GM12878 (cell line): Measurements from ENCODE around the gene SLCO4C1. TPM values are rescaled to one million over a fixed set of nuclear protein-coding genes. Genes with fewer than 3 reads are reported as not detected.

Experiments
- ATAC-seq: fragments of 200-7000 bp; cut with Tn5 transposase; 3 replicates; pipeline ENCODE4 v1.9.1; 2020; ENCODE audit warnings: mild to moderate bottlenecking, moderate library complexity
- BruUV-seq: library from RNA; stranded (reverse); fragments of 400-500 nt; replicated peaks from 2 replicates; lab custom pipeline; 2021; lab: Mats Ljungman, UMichigan
- CTCF ChIA-PET: fragments of 300-600 bp; sonication (Branson Sonifier 250); formaldehyde crosslinking; extraction: SDS; loops from one replicate; lab custom pipeline; 2021; ENCODE audit warnings: inconsistent platforms; lab: Yijun Ruan, JAX
- POLR2A ChIA-PET: fragments of 350-600 bp; formaldehyde crosslinking; extraction: SDS; loops from one replicate; lab custom pipeline; 2021; ENCODE audit warnings: inconsistent platforms; lab: Charles Lee
- RAD21 ChIA-PET: fragments of 300-600 bp; sonication (Branson Sonifier 250); formaldehyde crosslinking; loops from one replicate; lab custom pipeline; 2023; ENCODE audit warnings: antibody characterized with exemption; ENCODE audit not compliant: unreplicated experiment; lab: Charles Lee
- SMC1A ChIA-PET: fragments of 300-600 bp; sonication (Branson Sonifier 250); formaldehyde crosslinking; loops from one replicate; lab custom pipeline; 2023; ENCODE audit not compliant: unreplicated experiment, uncharacterized antibody; lab: Charles Lee
- DNase-seq: peaks from one replicate; pipeline ENCODE4 v3.0.0-alpha.2; 2011; ENCODE audit warnings: low read depth, low spot score
- FAIRE-seq: peaks from 3 replicates; lab custom pipeline; 2011; peaks lifted over from hg19 to GRCh38; lab: Jason Lieb, UNC
- H2AFZ ChIP-seq: 2 replicates; pipeline ENCODE4 v1.6.0; 2011; ENCODE audit warnings: low read depth, low read length, control low read depth; ENCODE audit not compliant: control insufficient read depth
- H3K27ac ChIP-seq: 2 replicates; pipeline ENCODE4 v1.5.1; 2011; ENCODE audit warnings: control low read depth; ENCODE audit not compliant: control insufficient read depth, insufficient read depth
- H3K27me3 ChIP-seq, 2 experiments: replicated peaks in 1 of 2; 2 replicates each; pipeline versions ENCODE4 v1.6.0 to v1.6.1; 2011; ENCODE audit warnings: low read length in 1 of 2; ENCODE audit not compliant: control insufficient read depth in 2 of 2, insufficient read depth in 2 of 2
- H3K36me3 ChIP-seq, 2 experiments: 2 replicates each; pipeline ENCODE4 v1.5.1; 2011; ENCODE audit warnings: low read length in 1 of 2; ENCODE audit not compliant: control insufficient read depth in 2 of 2, insufficient read depth in 2 of 2
- H3K4me1 ChIP-seq: 2 replicates; pipeline ENCODE4 v1.6.1; 2011; ENCODE audit warnings: mild to moderate bottlenecking, low read length, moderate library complexity, mixed read lengths; ENCODE audit not compliant: control insufficient read depth, insufficient read depth
- H3K4me2 ChIP-seq: 2 replicates; pipeline ENCODE4 v1.6.0; 2011; ENCODE audit warnings: control low read depth; ENCODE audit not compliant: control insufficient read depth, insufficient read depth
- H3K4me3 ChIP-seq: fragments of 200-600 bp; sonication (generic); 2 replicates; pipeline ENCODE4 v1.5.1; 2016
- H3K79me2 ChIP-seq: 2 replicates; pipeline ENCODE4 v1.6.0; 2011; ENCODE audit warnings: low read length; ENCODE audit not compliant: control insufficient read depth, insufficient read depth
- H3K9ac ChIP-seq: 2 replicates; pipeline ENCODE4 v1.8.0; 2011; ENCODE audit warnings: low read length, control low read depth, mixed read lengths; ENCODE audit not compliant: control insufficient read depth, insufficient read depth
- H3K9me3 ChIP-seq: replicated peaks from 3 replicates; pipeline ENCODE4 v1.5.1; 2011; ENCODE audit warnings: mild to moderate bottlenecking, low read length; ENCODE audit not compliant: control insufficient read depth, insufficient read depth
- H4K20me1 ChIP-seq: 2 replicates; pipeline ENCODE4 v1.6.0; 2011; ENCODE audit not compliant: control insufficient read depth, insufficient read depth
- ATF7 ChIP-seq: fragments of 450-650 bp; IDR thresholded peaks from 2 replicates; pipeline ENCODE4 v1.6.1; 2016; ENCODE audit warnings: low read depth, mild to moderate bottlenecking
- ELK1 ChIP-seq: IDR thresholded peaks from 2 replicates; pipeline ENCODE4 v1.6.1; 2012; ENCODE audit warnings: low read depth, low read length, improper control_type of control experiment
- EP300 ChIP-seq, 2 experiments: fragments of 150-350 bp in 1 of 2; IDR thresholded peaks; 2 replicates each; pipeline ENCODE4 v1.6.1; 2011 to 2012; ENCODE audit warnings: low read depth in 2 of 2, low read length in 2 of 2, borderline replicate concordance in 1 of 2, improper control_type of control experiment in 1 of 2, inconsistent platforms in 1 of 2; ENCODE audit not compliant: control insufficient read depth in 1 of 2
- GATAD2B ChIP-seq: fragments of 450-650 bp; conservative IDR thresholded peaks from 2 replicates; pipeline ENCODE4 v1.6.1; 2017; ENCODE audit warnings: low read depth, mild to moderate bottlenecking, moderate library complexity
- HCFC1 ChIP-seq: fragments of 150-350 bp; IDR thresholded peaks from 2 replicates; pipeline ENCODE4 v1.6.1; 2014; ENCODE audit warnings: low read length
- HDAC2 ChIP-seq: fragments of 200-600 bp; sonication (generic); IDR thresholded peaks from 2 replicates; pipeline ENCODE4 v1.6.1; 2017
- IRF4 ChIP-seq: IDR thresholded peaks from 2 replicates; pipeline ENCODE4 v1.6.1; 2011; ENCODE audit warnings: low read depth, low read length
- KDM1A ChIP-seq: fragments of 200-600 bp; sonication (generic); IDR thresholded peaks from 2 replicates; pipeline ENCODE4 v1.6.1; 2016; ENCODE audit warnings: borderline replicate concordance
- LARP7 ChIP-seq: fragments of 450-650 bp; IDR thresholded peaks from 2 replicates; pipeline ENCODE4 v1.6.1; 2017; ENCODE audit warnings: mild to moderate bottlenecking
- NFIC ChIP-seq: IDR thresholded peaks from 2 replicates; pipeline ENCODE4 v1.6.1; 2012; ENCODE audit warnings: low read depth, mild to moderate bottlenecking, inconsistent platforms, low read length, moderate library complexity
- NKRF ChIP-seq: fragments of 450-650 bp; conservative IDR thresholded peaks from 2 replicates; pipeline ENCODE4 v1.6.1; 2017; ENCODE audit warnings: mild to moderate bottlenecking, moderate library complexity
- NR2C2 ChIP-seq: IDR thresholded peaks from 2 replicates; pipeline ENCODE4 v1.6.1; 2011; ENCODE audit warnings: borderline replicate concordance, low read depth; ENCODE audit not compliant: control insufficient read depth, insufficient read length
- PAX5 ChIP-seq: IDR thresholded peaks from 2 replicates; pipeline ENCODE4 v1.6.1; 2011; ENCODE audit warnings: low read depth, low read length, borderline replicate concordance
- POLR2A ChIP-seq: IDR thresholded peaks from 2 replicates; pipeline ENCODE4 v1.6.1; 2011; ENCODE audit warnings: low read depth, mild to moderate bottlenecking, low read length
- SMARCA5 ChIP-seq: fragments of 450-650 bp; IDR thresholded peaks from 2 replicates; pipeline ENCODE4 v1.6.1; 2017; ENCODE audit warnings: mild to moderate bottlenecking
- SP1 ChIP-seq: IDR thresholded peaks from one replicate; pipeline ENCODE4 v1.6.1; 2011; ENCODE audit warnings: low read depth, low read length
- SREBF1 ChIP-seq: IDR thresholded peaks from 2 replicates; pipeline ENCODE4 v1.6.1; 2012; ENCODE audit warnings: mild to moderate bottlenecking, low read length
- WRNIP1 ChIP-seq: IDR thresholded peaks from 2 replicates; pipeline ENCODE4 v1.6.1; 2011; ENCODE audit warnings: low read depth, low read length, improper control_type of control experiment, borderline replicate concordance
- in situ Hi-C: fragments of 300-500 bp; cut with MboI; formaldehyde crosslinking; loops from 9 replicates; pipeline ENCODE4 v1.14.3; 2018; ENCODE audit warnings: mixed read lengths
- intact Hi-C: fragments of 100-400 bp; cut with micrococcal nuclease; formaldehyde crosslinking; loops from one replicate; pipeline ENCODE4 v1.14.2; 2022; ENCODE audit not compliant: unreplicated experiment
- polyA plus RNA-seq, 11 experiments: library from polyadenylated mRNA; depleted of rRNA in 4 of 11; unstranded in 6 of 11; stranded (reverse) in 5 of 11; fragments of >200 nt; fragmentation: Nextera tagmentation in 4 of 11; fragmentation: Illumina TruSeq in 1 of 11; extraction: Ambion mirVana in 4 of 11; extraction: Trizol in 1 of 11; gene quantifications; 1 replicate in 1 of 11; 2 replicates in 10 of 11; pipeline versions ENCODE4 v1.2.1 to v1.2.3, GENCODE V29; 2011 to 2016; ENCODE audit warnings: inconsistent platforms in 2 of 11, missing spikeins in 2 of 11, low read depth in 1 of 11
- total RNA-seq, 4 experiments: library from RNA; depleted of rRNA in 3 of 4; stranded (reverse); fragments of >200 nt in 3 of 4; fragmentation: Illumina TruSeq in 1 of 4; extraction: Trizol in 1 of 4; gene quantifications; 2 replicates each; pipeline versions ENCODE4 v1.2.1 to v1.2.3, GENCODE V29; 2013 to 2021
- TF ChIP-seq, protein P1 (sequence below): fragments of 450-650 bp; IDR thresholded peaks from 2 replicates; pipeline ENCODE4 v1.6.1; 2016; ENCODE audit warnings: mild to moderate bottlenecking, moderate library complexity, borderline replicate concordance

The SLCO4C1 gene
- total and polyA plus RNA-seq, 10 of the 15 experiments (the other 5 are each of a cell fraction or from before 2014, with no cell fraction given), result 0.12 to 3.9 (median 0.83) TPM

GRCh38 chr5:102222772-102223171 lies 73.3 kb downstream of the SLCO4C1 start:
- no peaks in the 10 kb centered on the region for H3K27me3 ChIP-seq
- no peaks in the 10 kb centered on the region for H3K36me3 ChIP-seq
- BruUV-seq, result no TSS peak
- H3K9ac ChIP-seq, result no peak overlapping the region
- in situ Hi-C loops, result loop anchor here (5.0 kb wide), 1 partner anchor 280 kb away; no protein-coding TSS in a partner anchor
- H3K79me2 ChIP-seq, result no peaks in the 10 kb centered on the region
- FAIRE-seq (no peak), DNase-seq (no peak), ATAC-seq (no peak)
- H3K4me2 ChIP-seq, result no peak overlapping the region
- ChIA-PET SMC1A (interaction anchor here (1.0 kb wide), 1 partner anchor 280 kb away, joined by 3 read pairs; no protein-coding TSS in a partner anchor), CTCF (interaction anchor here (0.9 to 2.7 kb wide), 3 partner anchors 9 to 281 kb away, joined by 3 to 6 read pairs (median 6); no protein-coding TSS in a partner anchor), POLR2A (no interaction called here), RAD21 (interaction anchor here (0.6 kb wide), 1 partner anchor 163 kb away, joined by 3 read pairs; no protein-coding TSS in a partner anchor)
- no peaks in the 10 kb centered on the region for H4K20me1 ChIP-seq
- H3K27ac ChIP-seq, result no peak overlapping the region
- intact Hi-C loops, result loop anchor here (2.0 kb wide), 1 partner anchor 280 kb away; no protein-coding TSS in a partner anchor
- H2AFZ ChIP-seq, result no peak overlapping the region
- TF ChIP-seq SREBF1, result no peak
- no peak for TF ChIP-seq NFIC
- no peak for TF ChIP-seq WRNIP1
- TF ChIP-seq SP1, result no peak
- TF ChIP-seq ELK1, result no peak
- TF ChIP-seq PAX5, result no peak
- no peak for TF ChIP-seq KDM1A
- no peak for TF ChIP-seq HCFC1
- TF ChIP-seq LARP7, result no peak
- TF ChIP-seq GATAD2B, result no peak
- no peak for TF ChIP-seq IRF4
- no peak for TF ChIP-seq NR2C2
- no peak for TF ChIP-seq POLR2A
- TF ChIP-seq, protein P1, sequence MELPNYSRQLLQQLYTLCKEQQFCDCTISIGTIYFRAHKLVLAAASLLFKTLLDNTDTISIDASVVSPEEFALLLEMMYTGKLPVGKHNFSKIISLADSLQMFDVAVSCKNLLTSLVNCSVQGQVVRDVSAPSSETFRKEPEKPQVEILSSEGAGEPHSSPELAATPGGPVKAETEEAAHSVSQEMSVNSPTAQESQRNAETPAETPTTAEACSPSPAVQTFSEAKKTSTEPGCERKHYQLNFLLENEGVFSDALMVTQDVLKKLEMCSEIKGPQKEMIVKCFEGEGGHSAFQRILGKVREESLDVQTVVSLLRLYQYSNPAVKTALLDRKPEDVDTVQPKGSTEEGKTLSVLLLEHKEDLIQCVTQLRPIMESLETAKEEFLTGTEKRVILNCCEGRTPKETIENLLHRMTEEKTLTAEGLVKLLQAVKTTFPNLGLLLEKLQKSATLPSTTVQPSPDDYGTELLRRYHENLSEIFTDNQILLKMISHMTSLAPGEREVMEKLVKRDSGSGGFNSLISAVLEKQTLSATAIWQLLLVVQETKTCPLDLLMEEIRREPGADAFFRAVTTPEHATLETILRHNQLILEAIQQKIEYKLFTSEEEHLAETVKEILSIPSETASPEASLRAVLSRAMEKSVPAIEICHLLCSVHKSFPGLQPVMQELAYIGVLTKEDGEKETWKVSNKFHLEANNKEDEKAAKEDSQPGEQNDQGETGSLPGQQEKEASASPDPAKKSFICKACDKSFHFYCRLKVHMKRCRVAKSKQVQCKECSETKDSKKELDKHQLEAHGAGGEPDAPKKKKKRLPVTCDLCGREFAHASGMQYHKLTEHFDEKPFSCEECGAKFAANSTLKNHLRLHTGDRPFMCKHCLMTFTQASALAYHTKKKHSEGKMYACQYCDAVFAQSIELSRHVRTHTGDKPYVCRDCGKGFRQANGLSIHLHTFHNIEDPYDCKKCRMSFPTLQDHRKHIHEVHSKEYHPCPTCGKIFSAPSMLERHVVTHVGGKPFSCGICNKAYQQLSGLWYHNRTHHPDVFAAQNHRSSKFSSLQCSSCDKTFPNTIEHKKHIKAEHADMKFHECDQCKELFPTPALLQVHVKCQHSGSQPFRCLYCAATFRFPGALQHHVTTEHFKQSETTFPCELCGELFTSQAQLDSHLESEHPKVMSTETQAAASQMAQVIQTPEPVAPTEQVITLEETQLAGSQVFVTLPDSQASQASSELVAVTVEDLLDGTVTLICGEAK, result no peak
- no peak for TF ChIP-seq HDAC2
- TF ChIP-seq SMARCA5, result no peak
- no peak for TF ChIP-seq ATF7
- TF ChIP-seq NKRF, result no peak
- TF ChIP-seq EP300 (IDR thresholded peaks at IDR 0.05; ENCODE audit: borderline replicate concordance in 1 of 2, control insufficient read depth in 1 of 2, low read depth in 2 of 2, low read length in 2 of 2), result no peak
- no peaks in the 10 kb centered on the region for H3K9me3 ChIP-seq
- H3K4me3 ChIP-seq, result no peak overlapping the region
- H3K4me1 ChIP-seq, result no peaks in the 10 kb centered on the region
